ENCODE results near the gene POU5F2.

The POU5F2 gene

GRCh38 chr5:93746406-93747056 is 5.1 kb upstream of the POU5F2 start:
- Histone ChIP-seq H3K27me3 (no peaks in the 10 kb centered on the region), H3K9me3 (no peaks in the 10 kb centered on the region), H3K27ac (no peak overlapping the region), H3K4me3 (no peak overlapping the region), H3K36me3 (no peaks in the 10 kb centered on the region), H3K4me1 (no peaks in the 10 kb centered on the region)
- intact Hi-C loops (cut with DNase I; ENCODE audit: low total_unique reads) = no loop called here
- no peak for DNase-seq
- TF ChIP-seq CTCF (IDR thresholded peaks at IDR 0.05) = no peak

- no peak for DNase-seq
- H3K4me1 ChIP-seq = no peaks in the 10 kb centered on the region
- no peaks in the 10 kb centered on the region for H3K27me3 ChIP-seq
- H3K27ac ChIP-seq = no peak overlapping the region
- H3K36me3 ChIP-seq = peaks cover 10 to 13% (median 10%) of the 10 kb centered on the region in 3 donors
- H3K4me3 ChIP-seq = no peak overlapping the region
- no peak for TF ChIP-seq CTCF (IDR thresholded peaks at IDR 0.05)
- H3K9me3 ChIP-seq = no peaks in the 10 kb centered on the region
- intact Hi-C loops (cut with DNase I; ENCODE audit: low total_unique reads) = no loop called here
Observed at GRCh38 chr5:93736284-93736683, 5.1 kb downstream of the POU5F2 start.

GRCh38 chr5:93735378-93735777 is 6.0 kb downstream of the POU5F2 start:
- intact Hi-C loops (cut with DNase I; ENCODE audit: low total_unique reads) = no loop called here
- no peak for DNase-seq
- Histone ChIP-seq H3K4me1 (no peaks in the 10 kb centered on the region), H3K27me3 (no peaks in the 10 kb centered on the region), H3K27ac (no peak overlapping the region), H3K36me3 (peaks cover under 1 to 13% (median 1%) of the 10 kb centered on the region in 3 donors), H3K9me3 (no peaks in the 10 kb centered on the region), H3K4me3 (no peak overlapping the region)
- TF ChIP-seq CTCF (IDR thresholded peaks at IDR 0.05) = no peak

GRCh38 chr5:93731987-93732386 is 9.4 kb downstream of the POU5F2 start:
- Histone ChIP-seq H3K27me3 (no peaks in the 10 kb centered on the region), H3K27ac (no peak overlapping the region), H3K4me1 (no peaks in the 10 kb centered on the region), H3K9me3 (no peaks in the 10 kb centered on the region), H3K36me3 (no peaks in the 10 kb centered on the region), H3K4me3 (no peak overlapping the region)
- intact Hi-C loops (cut with DNase I; ENCODE audit: low total_unique reads) = no loop called here
- no peak for TF ChIP-seq CTCF (IDR thresholded peaks at IDR 0.05)
- DNase-seq = no peak

- Histone ChIP-seq H3K36me3 (no peaks in the 10 kb centered on the region), H3K27me3 (no peaks in the 10 kb centered on the region), H3K27ac (no peak overlapping the region), H3K4me3 (no peak overlapping the region), H3K4me1 (no peaks in the 10 kb centered on the region), H3K9me3 (no peaks in the 10 kb centered on the region)
- intact Hi-C loops (cut with DNase I; ENCODE audit: low total_unique reads) = no loop called here
- DNase-seq = no peak
- TF ChIP-seq CTCF (IDR thresholded peaks at IDR 0.05) = no peak
Observed at GRCh38 chr5:93726595-93726994, 14.8 kb downstream of the POU5F2 start.

GRCh38 chr5:93724791-93725190 is 16.6 kb downstream of the POU5F2 start:
- H3K4me3 ChIP-seq = no peak overlapping the region
- H3K27ac ChIP-seq = no peak overlapping the region
- TF ChIP-seq CTCF (IDR thresholded peaks at IDR 0.05) = no peak
- DNase-seq = no peak
- H3K27me3 ChIP-seq = no peaks in the 10 kb centered on the region
- no peaks in the 10 kb centered on the region for H3K36me3 ChIP-seq
- no peaks in the 10 kb centered on the region for H3K4me1 ChIP-seq
- no peaks in the 10 kb centered on the region for H3K9me3 ChIP-seq
- intact Hi-C loops (cut with DNase I; ENCODE audit: low total_unique reads) = no loop called here
